Activated CD8-positive, alpha-beta memory T cell treated with anti-CD3 and anti-CD28 coated beads for 4 hours (primary cell): Measurements from ENCODE around the gene MLEC.

Experiments used
- DNase-seq, 2 donors: peaks; one replicate each; pipeline ENCODE4 v3.0.0-alpha.2; 2020; ENCODE audit warnings: low read depth in 2 of 2

The MLEC gene

DNA sequence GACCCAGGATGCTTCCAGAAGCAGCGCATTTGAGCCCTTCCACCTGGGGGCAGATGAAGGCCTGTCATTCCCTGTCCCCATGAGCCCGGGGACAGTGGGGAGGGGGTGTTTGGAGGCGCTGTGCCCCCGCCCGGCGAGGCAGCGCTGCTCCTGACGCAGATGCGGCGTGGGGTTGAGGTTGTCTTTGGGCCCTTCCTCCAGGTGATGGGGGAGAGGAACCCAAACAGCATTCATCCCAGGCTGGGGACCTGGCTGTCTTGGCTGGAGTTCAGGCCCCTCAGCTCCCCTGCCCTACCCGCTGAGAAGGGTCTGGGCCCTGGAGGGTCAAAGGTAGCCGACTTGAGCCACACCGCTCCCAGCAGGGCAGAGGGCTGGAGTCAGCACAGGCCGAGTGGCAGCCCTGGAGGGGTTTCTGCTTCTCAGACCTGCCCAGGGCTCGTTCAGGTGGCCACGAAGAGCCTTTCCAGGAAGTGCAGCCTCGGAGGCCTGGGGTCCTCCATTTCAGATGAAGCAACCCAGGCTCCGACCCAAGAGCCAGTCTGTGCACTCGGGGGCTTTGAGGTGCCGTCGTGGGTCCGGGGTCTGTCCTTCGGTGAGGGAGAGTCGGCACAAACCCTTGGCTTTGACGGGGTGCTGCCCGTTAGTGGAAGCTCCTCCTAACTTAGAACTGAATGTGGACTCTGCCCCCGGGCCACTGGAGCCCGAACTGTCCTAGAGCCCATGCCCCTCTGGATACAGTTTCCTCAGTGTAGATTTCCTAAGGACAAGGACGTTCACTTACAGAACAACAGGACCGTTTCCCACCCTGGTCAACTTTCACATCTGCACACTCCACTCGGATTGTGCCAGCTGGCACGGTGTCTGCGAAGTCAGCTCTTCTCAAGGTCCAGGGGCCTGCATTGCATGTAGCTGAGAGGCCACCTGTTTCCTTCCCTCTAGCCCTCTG, 54.8 kb downstream of the MLEC start:
- DNase-seq: no peak

- DNase-seq: no peak
Measured at GRCh38 chr12:120744922-120745493, 58.1 kb downstream of the MLEC start.

- DNase-seq: no peak
Measured at GRCh38 chr12:120748242-120748641, 61.3 kb downstream of the MLEC start.

- DNase-seq: no peak
Measured at GRCh38 chr12:120749256-120749655, 62.3 kb downstream of the MLEC start.

- no peak for DNase-seq
Measured at GRCh38 chr12:120750806-120751205, 63.9 kb downstream of the MLEC start.

GRCh38 chr12:120751389-120751788, 64.4 kb downstream of the MLEC start:
- no peak for DNase-seq
